Measurements from ENCODE around the gene C1QTNF3.
"Not testable (repeated sequence)": the region's sequence is repeated elsewhere in the genome, so short reads cannot be mapped to it uniquely, and the experiment has no call there.

The C1QTNF3 gene, protein sequence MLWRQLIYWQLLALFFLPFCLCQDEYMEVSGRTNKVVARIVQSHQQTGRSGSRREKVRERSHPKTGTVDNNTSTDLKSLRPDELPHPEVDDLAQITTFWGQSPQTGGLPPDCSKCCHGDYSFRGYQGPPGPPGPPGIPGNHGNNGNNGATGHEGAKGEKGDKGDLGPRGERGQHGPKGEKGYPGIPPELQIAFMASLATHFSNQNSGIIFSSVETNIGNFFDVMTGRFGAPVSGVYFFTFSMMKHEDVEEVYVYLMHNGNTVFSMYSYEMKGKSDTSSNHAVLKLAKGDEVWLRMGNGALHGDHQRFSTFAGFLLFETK

DNA sequence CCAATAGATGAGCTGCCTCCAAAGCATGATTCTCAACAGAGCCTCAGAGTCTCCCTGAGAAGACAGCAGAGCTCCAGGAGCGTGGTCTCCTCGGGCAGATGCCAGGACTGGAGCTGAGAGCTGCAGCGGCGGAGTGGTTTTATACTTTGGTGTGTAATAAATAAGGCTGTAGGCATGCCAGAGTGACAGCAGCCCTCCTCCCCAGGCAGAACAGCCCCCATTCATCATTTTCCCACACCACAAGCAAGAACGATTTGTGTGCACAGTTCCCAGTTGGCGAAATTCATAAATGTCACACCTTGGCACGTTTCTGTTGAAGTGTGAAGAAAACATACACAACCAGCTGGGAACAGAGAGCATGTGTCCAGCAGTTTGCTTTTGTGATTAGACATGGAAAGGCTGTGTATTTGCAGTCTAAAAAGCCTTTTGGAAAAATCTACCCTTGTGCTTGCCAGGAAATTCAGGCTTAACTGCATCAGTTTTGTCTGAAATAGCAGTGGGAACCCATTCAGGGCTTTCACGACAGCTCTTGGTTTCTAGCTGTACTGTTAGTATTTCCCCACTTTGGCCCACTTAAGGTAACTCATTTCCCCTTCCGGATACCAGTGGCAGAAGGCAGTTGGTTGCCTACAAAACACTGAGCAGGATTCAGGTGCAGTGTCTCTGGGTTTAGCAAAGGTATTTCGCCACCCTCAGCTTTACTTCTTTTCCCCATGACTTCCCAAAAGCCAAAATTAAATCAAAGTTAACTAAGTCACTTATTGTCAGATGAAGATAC is at the start of gene C1QTNF3:
Gene C1QTNF3, minus strand, starts transcription at position 115 of the 778 bp plus-strand sequence. Its CDS starts 88 bp downstream, at position 27.
- Histone ChIP-seq H3K4me3 (peak within 1 kb of the TSS in 2 of 7 experiments; percentile 2 to 4), H3K27ac (peak within 1 kb of the TSS in 6 of 21 experiments; percentile 10 to 67 (median 32))

DNA sequence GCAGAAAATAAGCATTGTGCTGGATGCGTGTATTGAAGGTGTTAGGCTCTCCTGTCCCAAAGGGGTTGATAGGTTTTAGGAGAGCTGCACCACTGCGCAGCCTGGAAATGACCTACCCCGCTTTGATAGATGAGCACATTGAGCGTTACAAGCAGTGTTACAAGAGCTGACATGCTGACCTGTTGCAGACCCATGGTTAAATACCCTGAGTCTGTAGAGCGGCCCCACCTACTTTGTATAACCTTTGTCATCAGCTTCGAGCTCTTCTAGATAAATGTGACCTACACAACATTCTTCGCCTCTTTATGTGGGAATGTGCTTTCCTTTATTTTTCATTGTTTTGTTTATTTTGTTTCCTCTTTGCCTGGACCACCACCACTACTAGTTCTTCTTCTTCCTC is 48.0 kb upstream of the C1QTNF3 start:
- H3K27ac ChIP-seq, H3K4me3 ChIP-seq: not testable (repeated sequence)

DNA sequence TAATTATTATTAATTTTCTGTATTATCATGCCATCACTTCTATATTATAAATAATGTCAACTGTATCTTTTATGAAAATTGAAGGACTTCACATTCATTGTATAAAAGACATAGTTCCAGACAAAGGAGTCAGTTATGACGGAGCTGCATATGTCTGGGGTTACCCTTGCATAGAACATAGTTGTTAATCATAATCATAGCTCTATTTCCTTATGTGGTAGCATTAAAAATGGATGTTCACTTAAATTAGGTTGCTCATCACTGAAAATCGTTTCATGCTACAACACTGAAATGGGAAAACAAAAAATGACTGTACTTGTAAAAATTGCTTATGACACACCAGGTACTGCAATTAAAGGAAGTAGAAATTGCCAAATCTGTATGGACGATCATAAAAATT is 46.8 kb upstream of the C1QTNF3 start:
- not testable (repeated sequence) for H3K27ac ChIP-seq, H3K4me3 ChIP-seq

DNA sequence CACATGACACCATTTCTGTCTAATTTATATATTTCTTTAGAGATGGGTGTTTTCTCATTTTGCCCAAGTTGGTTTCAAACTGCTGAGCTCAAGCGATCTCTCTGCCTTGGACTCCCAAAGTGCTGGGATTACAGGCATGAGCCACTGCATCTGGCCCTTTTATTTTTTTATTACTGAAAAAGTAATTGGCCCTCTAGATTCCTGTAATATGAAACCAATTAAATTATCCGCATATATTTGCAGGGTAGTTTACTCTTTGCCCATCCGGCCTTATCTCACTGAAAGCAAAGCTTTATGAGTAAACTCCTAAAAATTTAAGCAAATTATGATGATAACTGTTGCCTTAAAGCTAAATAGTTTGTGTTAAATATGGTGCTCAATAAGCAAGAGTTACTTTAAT is 44.7 kb upstream of the C1QTNF3 start:
- H3K27ac ChIP-seq, H3K4me3 ChIP-seq: not testable (repeated sequence)

DNA sequence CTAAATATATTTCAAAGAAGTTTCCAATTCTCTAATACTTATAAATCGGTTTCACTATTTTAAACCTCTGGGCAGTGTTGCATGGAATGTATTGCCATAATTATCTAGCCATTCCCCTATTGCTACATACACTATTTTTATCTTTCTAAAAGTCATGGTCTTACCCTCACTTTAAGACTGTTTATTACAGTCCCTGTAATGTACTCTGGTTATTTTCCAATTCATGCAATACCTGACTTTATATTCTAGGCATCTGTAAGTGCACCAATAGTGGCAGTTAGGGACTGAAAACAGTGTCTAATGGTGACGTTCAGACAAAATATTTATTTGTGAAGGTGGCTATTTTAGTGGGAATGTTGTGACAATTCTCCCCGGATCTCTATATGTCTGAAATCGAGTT is 40.9 kb upstream of the C1QTNF3 start:
- not testable (repeated sequence) for H3K27ac ChIP-seq, H3K4me3 ChIP-seq

DNA sequence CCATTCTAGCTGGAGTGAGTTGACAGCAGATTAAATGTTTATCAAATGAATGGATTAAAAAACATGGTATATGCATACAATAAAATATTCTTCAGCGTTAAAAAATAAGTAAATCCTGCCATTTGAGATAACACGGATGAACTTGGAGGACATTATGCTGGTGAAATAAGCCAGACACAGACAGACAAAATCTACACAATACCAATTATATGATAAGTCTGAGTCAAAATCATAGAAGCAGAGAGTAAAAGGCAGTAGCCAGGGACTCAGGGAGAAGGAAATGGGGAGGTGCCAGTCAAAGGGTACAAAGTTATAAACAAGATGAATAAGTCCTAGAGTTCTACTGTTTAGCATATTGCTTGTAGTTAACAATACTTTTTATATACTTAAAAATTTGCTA is 36.5 kb upstream of the C1QTNF3 start:
- not testable (repeated sequence) for H3K27ac ChIP-seq, H3K4me3 ChIP-seq

DNA sequence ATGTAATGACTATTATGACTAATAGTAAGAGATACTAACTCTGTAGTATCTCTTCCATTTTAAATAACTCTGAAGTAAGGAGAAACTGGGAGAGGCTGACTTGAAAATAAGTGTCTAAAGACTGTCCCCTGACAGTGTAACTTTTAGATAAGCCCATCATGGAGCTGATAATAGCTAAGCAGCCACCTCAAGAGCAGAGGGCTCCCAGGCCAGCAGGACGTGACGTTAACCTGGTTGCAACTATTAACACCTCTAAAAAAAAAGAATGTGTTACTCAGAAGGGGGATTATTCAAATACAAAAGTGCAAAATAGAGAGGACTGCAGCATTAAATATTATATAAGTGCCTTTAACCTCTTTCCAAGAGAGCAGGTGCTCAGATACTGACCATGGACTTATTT is 34.6 kb upstream of the C1QTNF3 start:
- not testable (repeated sequence) for H3K4me3 ChIP-seq

DNA sequence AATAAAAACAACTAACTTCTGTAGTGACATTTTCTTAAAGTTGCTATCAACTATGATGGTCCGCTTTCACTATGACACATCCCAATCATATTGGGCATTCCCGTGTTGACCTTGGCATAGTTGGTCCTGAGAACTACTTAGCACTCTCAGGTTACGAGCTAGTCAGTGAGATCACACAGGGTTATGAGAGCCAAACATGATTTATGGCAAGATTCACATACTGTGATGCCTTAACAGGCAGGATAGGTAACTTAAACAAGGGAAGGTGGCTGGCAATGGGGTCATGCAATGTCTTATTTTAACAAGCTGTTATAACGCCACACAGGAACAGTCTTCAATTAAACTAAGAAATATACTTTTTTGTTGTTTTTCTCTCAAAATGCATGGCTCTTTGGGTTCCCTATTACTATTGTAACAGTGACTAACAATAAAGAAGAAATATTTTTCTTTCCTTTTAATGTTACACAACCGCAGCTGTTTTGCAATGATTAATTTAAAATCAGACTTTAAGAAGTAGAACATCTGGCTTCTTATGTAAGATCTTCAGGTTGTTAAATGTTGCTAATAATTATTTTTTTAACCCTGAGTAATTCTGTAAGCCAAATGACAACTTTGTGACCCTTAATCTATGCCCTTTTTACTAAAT is 33.8 kb upstream of the C1QTNF3 start:
- H3K4me3 ChIP-seq, H3K27ac ChIP-seq: not testable (repeated sequence)

More for the DNA sequence above, 34.6 kb upstream of the C1QTNF3 start:
- not testable (repeated sequence) for H3K27ac ChIP-seq

DNA sequence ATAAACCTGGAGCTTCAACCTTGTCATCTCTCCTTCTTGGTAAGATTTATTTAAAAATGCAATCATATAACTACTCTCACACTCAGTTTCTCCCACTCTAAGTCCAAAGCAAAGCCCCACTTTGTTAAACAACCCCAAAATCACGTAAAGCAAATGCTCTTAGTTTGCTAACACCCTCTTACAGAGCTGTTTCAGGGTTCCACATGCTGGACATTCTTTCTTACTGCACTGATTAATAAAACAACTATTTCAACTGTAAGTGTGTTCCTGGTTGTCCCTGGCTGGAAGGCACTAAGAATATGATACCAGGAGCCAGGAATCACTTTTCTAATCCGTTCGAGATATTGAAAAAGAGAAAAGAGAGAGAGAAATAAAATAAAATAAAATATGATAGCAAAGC is 31.5 kb upstream of the C1QTNF3 start:
- not testable (repeated sequence) for H3K27ac ChIP-seq, H3K4me3 ChIP-seq

DNA sequence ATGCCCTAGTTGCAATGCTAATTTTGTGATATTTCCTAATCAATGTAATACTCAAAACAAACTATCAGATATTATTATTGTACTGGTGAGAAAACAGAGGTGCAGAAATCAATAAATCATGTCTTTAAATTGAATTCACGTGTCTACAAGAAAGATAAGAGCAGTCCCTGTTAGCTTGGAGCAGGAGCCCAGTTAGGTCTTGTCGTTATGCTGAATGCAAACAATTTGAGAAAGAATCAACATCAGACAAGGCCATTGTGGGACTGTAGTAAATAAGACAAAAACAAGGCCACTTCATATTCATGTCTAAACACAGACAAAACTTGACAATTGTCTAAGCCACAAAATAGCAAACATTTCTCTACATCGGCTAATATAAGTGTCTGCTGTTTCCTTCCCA is 31.1 kb upstream of the C1QTNF3 start:
- not testable (repeated sequence) for H3K4me3 ChIP-seq, H3K27ac ChIP-seq

DNA sequence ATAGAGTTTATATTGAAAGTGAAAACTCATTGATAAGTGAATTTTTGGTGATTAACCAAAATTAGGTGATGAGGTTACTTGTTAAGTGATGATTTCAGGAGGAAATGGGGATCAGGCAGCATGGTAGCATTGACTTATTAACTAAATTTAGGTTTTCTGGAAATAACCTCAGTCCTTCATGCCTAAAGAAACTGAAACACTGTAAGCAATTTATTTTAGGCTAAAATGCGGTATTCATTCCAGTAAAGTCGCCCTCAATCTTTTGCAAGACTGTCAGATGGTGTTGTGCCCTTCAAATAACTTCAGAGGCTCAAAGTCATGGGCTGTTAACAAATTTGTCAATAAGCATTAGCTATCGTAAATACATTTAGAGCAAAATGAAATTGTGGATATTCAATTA is 27.6 kb upstream of the C1QTNF3 start:
- H3K27ac ChIP-seq, H3K4me3 ChIP-seq: not testable (repeated sequence)

DNA sequence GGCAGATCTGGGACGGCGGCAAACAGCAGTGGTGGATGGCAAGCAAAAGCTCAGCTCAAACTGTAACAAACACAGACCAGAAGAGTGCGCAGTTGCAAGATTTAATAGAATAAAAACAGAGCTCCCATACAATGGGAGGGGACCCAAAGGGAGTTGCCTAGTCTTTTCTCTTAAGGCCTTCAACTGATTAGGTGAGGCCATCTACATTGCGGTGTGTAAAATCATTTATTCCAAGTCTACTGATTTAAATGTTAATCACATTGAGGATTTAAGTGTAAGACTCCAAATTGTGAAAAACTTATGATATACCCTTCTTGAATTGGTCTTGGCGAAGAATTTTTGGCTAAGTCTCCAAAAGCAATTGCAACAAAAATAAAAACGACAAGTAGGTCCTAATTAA is 21.6 kb upstream of the C1QTNF3 start:
- H3K4me3 ChIP-seq: no peak overlapping the region
- no peak overlapping the region for H3K27ac ChIP-seq

DNA sequence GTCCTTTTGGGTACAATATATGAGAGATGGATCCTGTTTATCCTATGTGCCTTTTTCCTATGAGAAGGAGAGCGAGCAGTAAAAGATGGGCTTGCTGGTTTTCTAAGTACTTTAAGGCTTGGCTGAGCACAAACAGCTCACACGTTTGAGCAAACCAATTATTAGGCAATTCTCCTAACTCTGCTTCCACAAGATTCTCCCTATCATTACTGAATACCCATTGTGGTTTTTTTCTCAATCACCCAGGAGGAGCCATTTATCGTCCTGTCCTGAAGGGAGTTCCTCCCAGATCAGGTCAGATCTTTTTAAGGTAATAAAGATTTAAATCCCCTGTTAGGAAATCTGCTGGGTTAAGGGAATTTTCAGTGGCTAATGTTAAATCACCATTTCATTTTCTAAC is 19.4 kb upstream of the C1QTNF3 start:
- no peak overlapping the region for H3K4me3 ChIP-seq
- H3K27ac ChIP-seq: peak overlapping the region in 6 of 21 experiments; percentile 3 to 70 (median 44)

DNA sequence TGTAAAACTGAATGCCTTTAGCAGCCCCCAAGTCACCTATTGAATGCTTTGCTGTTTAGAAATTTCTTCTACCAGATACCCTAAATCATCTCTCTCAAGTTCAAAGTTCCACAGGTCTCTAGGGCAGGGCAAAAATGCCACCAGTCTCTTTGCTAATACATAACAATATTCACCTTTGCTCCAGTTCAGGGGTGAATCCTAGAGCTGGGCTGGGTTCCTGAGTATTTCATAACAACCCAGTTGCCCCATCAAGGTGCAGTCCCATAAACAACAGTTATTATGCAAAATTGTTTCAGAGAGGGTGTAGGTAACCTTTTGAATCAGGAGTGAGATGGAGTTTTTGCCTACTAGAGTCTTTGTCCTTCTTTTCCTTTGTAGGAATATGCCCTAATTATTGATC is 19.0 kb upstream of the C1QTNF3 start:
- peak overlapping the region in 4 of 21 experiments; percentile 30 to 65 (median 54) for H3K27ac ChIP-seq
- no peak overlapping the region for H3K4me3 ChIP-seq

DNA sequence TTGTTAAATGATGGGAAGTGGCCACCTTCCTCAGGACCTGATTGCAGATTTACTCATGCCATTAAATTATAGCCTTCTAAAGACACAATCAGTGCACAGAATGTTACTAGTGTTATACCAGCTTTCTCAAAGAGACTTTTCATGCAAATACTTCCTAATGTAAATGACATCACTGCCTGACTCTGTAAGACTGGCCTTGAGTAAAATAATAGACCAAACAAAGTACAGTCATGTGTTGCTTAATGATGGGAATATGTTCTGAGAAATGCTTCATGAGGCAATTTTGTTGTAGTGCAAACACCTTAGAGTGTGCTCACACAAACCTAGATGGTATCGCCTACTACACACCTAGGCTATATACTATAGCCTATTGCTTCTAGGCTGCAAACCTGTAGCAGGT is 17.0 kb upstream of the C1QTNF3 start:
- H3K4me3 ChIP-seq: no peak overlapping the region
- H3K27ac ChIP-seq: peak overlapping the region in 2 of 21 experiments; percentile 48 to 50

DNA sequence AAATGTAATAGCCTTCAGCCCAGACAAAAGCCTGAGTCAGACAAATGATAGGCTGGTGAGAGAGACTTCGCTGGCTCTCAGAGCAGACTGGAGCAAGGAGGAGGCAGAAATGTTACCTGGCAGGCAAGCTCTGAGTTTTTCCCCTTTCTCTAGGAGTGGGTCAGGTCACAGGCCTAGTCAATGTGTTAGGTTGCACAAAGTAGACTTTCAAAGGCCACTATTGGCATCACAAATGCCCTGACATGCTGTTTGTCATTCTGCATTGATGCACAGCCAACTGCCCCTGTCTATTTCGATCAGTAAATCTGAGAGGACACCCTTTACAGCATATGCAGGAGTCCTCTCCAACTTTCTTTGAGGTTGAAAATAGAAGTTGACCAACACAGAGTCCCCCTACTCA is 15.5 kb upstream of the C1QTNF3 start:
- Histone ChIP-seq H3K4me3 (no peak overlapping the region), H3K27ac (peak overlapping the region in 2 of 21 experiments; percentile 29 to 30)

DNA sequence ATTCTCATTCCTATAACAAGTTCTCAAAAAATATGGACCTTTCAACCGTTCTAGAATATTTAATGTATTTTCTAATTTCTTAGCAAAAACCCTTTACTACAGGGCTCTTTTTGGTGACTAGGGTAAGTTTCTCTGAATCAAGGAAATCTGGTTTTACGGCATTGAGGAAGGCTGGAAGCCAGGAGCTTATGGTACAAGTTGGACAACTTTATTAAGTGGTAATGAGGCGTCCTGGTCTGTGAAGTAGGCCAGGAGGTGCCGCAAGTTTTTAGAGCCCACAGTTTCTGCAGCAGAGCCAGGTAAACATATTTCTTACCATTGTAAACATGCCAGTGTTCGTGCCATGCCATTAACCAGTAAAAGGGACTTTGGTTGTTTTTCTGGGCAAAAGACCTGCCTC is 14.6 kb upstream of the C1QTNF3 start:
- no peak overlapping the region for H3K4me3 ChIP-seq
- H3K27ac ChIP-seq: peak overlapping the region in 2 of 21 experiments; percentile 29 to 30

DNA sequence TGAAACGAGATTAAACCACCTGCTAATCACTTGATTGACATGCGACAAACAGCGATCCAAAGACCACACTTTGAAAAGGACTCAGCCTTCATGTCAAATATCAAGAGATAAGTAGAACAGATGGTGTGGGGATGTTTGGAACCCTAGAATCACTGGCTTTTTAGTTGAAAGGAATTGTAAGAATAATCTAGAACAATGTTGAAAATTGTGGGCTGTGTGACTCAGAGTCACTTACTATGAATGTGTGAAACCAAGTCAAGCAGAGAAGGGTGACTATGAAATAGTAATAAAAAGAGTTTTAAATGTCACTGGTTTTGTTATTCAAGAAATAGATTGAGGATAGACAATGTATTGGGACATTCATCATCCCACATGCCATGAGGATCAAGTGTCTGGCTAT is 14.1 kb upstream of the C1QTNF3 start:
- H3K4me3 ChIP-seq: no peak overlapping the region
- peak overlapping the region in 3 of 21 experiments; percentile 21 to 30 (median 29) for H3K27ac ChIP-seq

DNA sequence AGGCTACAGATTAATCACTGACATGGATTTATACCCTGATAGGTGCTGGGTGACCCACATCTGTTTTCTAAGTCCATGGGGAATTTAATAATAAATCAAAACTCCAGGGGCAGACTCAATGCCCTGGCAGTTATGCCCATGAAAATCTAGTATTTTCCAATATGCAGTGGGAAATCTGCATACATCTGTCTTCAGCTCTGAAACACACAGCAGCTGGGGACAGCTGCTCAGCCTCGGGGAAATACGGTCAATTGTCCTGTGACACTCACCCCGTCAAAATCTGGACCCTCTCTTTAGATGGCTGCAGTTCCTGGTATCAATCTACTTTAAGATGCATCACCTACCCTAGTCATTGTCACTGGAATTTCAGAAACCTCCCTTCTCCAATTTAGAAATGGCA is 12.7 kb upstream of the C1QTNF3 start:
- H3K4me3 ChIP-seq: no peak overlapping the region

DNA sequence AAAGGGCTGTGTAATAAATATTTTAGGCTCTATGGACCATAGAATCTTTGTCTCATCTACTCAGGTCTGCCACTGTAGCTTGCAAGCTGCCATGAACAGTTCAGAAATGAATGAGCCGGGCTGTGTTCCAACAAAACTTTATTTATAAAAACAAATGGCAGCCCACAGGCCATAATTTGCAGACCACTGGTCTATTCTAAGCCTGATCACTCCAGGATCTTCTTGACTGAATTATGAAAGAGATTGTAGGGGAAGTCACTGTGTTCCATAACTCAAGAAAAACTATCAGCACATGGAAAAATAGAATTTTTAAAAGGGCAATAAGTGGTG is 11.4 kb upstream of the C1QTNF3 start:
- Histone ChIP-seq H3K4me3 (no peak overlapping the region), H3K27ac (peak overlapping the region in 16 of 21 experiments; percentile 8 to 85 (median 66))

More for the DNA sequence above, 12.7 kb upstream of the C1QTNF3 start:
- no peak overlapping the region for H3K27ac ChIP-seq
